IPS DF 19.7 (cell line): ENCODE measurements around the gene TMEM163.
"Not testable (repeated sequence)": the region's sequence is repeated elsewhere in the genome, so short reads cannot be mapped to it uniquely, and the experiment has no call there.

Experiments
- DNase-seq: peaks from one replicate; pipeline ENCODE4 v3.0.0-alpha.2; 2013; ENCODE audit warnings: low read depth, low spot score

Gene TMEM163

DNA sequence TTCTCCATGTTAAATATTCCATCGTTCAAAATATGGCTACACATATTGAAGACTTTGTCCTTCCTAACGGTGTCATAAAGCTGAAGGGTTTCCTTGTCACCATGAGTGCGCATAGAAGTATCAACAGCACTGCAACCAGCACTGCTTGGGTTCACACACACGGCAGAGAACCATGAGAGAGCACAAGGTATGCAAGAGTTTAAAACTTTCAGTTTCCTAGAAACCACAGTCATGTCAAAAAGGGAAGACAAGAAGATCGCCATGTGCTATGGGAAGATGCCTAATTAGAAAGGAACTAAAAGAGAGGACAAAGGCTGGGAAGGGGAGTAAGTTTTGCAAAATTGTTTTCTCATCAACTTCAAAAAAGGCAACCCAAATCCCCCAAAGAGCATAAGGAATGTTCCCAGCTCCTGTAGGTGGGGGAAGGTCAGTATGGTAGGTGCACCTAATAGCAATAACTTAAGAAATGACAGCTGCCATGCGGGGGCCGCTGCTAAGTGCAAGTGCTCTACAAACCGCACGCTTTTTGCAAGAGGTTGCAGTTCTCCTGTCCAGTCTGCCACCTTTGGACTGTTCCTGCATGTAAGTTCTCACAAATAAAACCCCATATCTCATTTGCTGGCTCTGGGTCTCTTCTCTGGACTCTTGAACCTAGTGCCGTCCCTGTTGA is 136.8 kb downstream of the TMEM163 start:
- no peak for DNase-seq

DNA sequence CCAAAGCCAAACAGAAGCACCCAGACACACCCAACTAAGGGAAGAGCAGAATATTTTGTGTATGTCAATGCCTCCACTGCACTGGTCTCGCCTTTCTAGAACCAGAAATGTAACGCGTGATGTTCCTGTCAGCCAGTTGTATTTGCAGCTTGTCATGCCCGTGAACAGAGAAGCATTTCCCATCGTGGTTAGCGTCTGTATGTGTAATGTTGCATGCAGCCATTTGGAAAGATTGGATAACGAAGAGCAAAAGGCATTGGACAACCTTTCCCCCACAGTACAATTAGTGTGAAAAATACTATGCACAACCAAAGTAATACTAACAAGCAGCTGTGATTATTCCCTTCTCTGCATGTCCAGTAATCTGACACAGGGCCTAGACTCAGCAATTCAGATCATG is 140.5 kb downstream of the TMEM163 start:
- no peak for DNase-seq

DNA sequence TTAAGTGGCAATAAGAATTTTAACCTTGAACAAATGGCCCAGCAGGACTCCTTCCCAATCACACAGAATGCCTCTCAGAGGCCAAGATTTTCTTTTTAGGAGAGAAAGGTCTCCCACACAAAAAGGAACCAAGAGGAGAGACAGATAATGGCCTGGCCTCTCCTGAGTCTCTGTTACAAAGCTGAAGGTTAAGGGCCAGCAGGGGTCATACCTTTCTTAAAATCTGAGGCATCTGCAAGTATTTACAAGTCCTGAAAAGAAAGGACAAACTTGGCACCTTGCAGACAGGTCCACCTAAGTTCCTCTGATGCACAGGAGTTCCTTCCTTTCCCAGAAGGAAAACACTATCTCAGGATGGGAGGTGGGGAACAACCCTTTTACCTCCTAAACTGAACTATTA is 142.3 kb downstream of the TMEM163 start:
- DNase-seq, result no peak

DNA sequence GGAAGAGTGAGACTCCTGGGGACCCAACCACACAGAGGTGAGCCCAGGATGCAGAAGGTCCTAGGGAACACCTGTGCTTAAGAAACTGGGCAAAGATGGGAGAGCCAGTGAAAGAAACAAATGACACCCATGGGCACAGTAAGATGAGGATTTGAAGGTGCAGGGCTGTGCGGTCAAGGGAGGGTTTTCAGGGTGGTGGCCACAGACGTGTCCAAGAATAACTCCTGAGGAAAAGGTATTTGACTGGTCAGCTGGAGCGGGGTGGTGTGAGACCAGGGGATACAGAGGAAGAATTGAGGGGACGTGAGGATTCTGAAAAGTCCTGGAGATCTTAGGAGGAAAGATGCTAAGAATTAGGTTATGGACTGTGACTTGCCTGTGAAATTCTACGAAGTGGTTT is 142.9 kb downstream of the TMEM163 start:
- no peak for DNase-seq

DNA sequence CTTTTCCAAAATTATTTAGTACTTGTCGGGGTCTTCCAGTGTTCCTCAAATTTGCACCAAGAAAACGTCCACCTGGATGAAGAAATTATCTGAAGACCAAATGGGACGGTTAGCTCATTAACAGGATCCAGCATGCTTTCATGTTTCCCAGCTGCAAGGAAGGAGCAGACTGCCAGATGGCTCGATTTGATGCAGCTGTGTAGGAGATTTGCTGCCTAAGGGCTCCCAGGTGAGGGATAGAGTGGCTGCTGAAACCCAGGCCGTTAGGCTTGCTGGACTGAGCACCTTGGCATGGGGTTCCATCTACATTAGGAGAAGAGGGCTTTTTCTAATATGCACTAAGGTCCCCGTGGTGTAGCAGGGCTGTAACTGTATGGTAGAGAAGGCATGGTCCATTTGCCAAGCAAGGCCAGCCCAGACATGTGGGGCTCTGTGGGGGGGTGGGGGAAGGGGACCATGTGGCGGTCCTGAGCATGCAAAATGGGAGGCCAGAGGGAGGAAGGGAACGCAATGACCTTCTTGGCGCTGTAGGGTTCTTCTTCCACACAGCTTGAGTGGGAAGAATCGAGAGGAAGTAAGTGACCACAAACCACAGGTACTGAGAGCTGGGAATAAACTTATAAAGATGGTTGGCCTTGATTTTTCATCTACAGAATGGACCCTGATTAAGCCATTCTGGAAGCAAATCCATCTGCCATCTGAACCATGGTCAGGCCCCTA is 144.0 kb downstream of the TMEM163 start:
- DNase-seq, result no peak

DNA sequence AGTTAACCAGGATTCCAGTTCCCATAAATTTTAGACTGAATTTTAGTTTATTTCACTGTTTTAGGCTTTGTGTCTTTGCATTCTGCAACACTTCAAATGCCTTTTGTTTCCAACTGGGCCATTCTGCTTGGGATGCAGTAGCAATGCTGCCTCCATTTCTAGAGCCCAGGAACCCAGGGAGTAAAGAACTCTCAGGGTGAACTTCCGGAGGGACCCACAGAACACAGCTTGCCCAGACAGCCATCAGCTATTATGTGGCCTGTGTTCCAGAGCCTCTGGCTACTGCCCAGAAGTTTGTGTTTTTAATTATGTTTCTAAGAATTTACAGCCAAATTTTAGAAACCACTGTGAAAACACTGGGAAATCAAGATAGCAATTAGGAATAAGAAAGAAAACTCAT is 145.1 kb downstream of the TMEM163 start:
- DNase-seq, result no peak

DNA sequence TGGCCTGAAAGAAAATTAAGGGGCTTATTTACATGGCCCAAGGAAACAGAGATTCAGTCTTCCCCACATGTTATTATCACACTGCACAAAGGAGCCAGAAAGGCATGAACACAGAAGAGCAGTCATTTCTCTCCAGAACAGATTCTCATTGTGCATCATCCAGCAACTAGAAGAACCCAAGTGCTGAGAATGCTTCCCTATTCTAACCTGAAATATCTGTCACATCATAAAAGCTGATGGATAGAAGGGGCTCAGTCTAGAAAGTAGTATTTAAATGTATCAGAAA is 145.8 kb downstream of the TMEM163 start:
- DNase-seq, result no peak

DNA sequence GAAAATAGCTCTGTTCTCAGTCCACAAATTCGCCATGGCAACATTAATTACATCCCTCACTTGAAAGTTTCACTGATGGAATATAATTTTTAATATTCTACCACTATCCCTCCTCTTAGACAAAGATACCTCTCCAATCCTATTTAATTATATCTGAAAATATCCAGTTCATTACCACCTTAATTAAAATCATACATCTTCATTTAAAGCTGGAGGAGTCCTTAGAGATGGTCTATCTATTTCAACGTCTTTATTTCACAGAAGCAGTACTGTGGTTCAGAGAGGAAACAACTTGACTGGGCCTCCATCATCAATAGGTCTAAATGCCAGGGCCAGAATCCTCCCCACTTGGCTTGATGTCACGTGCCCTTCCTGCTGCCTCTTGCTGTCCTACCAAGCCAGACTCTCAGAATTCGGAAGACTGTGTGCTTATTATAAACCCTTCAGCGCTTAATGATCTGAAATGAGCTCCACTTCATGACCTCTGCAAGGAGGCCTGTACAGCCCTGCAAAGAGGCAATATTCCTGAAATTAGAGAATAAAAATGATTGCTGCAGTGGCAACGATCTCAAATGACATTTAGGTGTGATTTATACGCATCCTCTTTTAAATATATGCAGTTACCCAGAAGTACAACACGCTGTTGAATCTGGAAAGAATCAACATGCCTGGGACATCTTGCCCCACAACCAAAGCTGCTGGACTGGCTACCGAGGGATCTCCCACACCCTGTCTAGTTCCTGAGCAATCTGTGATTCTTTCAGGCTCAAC is 146.3 kb downstream of the TMEM163 start:
- DNase-seq, result no peak

DNA sequence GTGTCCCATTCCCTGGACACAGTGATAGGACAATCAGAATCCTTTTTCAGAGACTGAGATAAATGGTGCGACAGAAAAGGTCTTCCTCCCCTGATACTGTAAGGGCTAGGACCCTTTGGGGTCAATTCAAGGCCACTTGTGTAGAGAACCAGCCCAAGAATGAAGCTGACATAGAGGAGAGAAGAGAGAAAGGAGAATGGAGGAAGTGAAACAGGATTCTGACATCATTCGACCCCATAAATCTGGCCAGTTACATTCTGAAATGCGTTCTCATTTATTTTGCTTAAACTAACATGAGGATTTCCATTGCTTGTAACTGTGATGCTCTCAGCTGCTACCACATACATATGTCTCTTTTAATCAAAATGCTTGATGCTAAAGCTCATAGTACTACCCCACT is 148.1 kb downstream of the TMEM163 start:
- no peak for DNase-seq

DNA sequence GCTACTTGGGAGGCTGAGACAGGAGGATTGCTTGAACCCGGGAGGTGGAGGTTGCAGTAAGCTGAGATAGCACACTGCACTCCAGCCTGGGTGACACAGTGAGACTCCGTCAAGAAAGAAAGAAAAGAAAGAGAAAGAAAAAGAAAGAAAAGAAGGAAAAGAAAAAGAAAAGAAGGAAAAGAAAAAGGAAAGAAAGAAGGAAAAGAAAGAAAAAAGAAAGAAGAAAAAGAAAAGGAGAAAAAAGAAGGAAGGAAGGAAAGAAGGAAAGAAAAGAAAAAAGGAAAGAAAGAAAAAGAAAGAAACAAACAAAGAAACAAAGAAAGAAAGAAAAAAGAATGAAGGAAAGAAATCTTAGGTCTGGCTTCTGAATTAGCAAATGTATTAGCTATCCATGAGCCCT is 150.4 kb downstream of the TMEM163 start:
- no peak for DNase-seq

DNA sequence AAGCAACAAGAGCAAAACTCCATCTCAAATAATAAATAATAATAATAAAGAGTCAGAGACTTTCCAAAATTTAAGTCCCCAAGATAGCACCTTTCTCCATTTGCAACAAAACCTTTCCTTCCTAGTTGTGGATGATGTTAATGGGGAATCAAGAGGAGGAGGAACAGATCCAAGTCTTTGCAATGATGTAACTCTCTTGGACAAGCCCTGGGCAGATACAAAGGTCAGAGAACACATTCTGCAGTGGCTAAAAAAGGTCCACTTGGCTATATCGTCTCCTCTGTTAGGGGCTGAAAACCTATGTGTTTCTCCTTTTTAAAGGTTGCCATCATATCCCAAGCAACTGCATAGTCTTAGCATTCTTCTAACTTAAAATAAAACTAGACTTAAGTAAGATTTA is 151.1 kb downstream of the TMEM163 start:
- no peak for DNase-seq

DNA sequence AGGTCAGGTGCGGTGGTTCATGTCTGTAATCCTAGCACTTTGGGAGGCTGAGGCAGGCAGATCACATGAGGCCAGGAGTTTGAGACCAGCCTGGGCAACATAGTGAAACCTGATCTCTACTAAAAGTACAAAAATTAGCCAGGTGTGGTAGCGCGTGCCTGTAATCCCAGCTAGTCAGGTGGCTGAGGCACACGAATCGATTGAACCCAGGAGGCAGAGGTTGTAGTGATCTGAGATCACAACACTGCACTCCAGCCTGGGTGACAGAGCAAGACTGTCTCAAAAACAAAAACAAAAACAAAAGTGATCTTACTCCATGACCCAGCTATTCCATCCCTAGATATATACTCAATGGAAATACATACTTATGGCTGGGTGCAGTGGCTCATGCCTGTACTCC is 153.8 kb downstream of the TMEM163 start:
- not testable (repeated sequence) for DNase-seq

DNA sequence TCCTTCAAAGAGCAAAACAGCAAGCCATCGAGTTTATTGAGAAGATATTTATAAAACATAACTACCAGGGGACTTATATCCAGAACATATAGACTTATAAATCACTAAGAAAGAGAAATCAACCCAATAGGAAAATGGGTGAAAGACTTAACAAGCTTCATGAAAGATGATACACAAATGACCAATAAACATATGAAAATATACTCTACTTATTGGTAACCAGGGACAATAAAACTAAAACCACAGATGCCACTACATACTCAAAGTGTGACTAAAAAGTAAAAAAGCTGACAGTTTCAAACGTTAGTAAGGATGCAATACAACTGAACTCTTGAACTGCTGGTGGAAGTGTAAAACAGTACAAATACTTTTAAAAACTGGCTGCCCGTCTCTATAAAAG is 154.3 kb downstream of the TMEM163 start:
- no peak for DNase-seq

DNA sequence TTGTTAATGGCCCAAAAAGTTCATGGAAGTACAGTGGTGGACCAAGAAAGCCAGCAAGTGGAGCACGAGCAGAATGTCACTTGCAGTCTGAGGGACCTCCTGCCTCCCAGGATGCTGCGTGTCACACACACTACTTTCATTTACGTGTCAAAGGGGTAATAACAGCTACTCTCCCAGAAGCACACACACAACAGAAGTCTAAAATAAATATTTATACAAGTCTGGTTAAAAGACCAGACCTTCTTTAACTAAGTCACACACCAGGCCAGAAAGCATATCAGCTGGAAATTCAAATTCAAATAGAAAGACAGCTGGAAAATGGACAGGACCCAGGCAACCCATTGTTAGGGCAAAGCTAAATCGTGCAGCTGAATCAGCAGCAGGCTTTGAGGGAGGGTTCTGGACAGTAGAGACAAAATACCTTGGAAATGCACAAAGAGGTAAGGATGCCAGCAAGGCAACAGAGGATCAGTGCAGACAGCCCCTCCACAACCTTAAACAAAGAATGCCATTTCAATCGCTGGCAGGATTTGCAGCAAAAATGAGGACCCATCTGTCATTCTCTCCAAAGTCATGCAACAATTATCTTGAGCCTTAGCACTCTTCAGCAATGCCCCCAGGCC is 160.5 kb downstream of the TMEM163 start:
- DNase-seq, result no peak

DNA sequence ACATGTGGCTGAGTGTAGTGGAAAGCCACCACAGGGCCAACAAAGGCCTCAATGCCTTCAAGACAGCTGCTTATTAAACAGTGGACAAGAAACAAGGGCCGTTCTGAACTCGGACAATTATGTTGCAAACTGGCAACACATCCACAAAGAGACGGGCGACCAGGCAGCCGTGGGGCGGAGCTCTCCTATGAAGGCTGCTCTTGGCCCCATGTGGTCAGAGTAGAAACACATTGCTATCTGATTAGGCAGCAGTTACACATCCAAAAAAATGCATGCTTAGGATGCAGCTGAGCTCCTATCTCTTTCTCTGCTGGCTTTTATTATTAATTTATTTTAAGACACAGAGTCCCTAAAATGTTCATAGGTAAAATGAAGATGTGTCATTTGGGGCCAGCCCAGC is 163.4 kb downstream of the TMEM163 start:
- DNase-seq, result no peak

DNA sequence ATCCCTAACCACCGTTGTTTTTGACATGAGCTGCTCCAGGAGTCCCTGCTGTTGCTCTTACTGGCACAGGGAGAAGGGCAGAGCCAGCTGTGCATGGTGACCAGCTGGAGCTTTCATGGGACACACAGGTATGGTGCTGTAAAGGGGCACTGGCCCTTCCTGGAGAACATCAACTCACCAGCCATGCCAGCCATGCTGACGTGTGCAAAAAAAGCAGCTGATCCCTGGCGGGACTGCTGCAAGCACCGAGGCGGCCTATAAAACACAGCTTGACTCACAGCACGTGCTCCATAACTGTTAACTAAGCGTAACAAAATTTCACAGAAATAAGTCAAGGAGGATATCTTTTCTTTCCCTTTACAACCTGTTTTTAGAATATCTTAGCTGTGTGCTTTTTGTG is 165.1 kb downstream of the TMEM163 start:
- no peak for DNase-seq

DNA sequence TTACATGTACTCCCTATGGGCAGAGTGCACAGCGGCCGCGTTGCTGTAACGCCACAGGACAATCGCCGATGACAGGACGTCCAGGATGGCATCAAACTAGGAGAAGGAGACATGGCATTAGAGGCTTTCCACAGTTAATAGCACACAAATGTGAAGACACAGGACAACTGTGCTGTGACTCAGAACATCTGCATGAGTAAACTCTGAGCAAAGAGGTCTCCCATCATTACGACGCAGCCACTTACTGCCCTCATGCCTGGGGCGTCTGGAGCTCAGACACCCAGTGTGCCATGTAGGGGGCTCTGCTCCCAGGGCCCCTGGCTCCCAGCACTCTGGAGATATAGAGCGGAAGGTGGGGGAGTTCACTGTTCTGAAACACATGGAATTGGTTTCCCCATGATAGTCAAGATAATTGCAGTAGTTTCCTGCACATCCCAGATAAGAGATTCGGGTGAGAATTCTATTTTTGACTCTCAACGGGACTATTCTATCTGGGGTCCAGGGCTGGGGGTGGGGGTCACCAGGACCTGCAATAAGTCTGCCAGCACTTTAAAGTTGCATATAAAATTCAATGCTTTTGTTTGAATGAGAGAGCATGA is 168.1 kb downstream of the TMEM163 start:
- DNase-seq, result no peak

DNA sequence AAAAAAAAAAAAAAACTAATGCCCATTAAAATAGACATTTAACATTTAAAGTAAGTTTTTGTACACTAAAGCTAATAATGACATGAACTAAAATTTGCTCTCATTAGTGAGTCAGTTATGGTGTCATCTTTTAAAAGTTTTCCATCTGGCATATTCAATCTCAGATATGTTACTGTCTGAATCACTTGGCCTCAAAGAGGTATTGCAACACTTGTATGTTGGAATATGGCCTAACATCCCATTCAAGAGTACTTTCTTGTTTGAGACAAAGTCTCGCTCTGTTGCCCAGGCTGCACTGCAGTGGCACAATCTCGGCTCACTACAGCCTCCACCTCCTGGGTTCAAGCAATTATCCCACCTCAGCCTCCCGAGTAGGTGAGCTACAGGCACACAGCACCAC is 169.7 kb downstream of the TMEM163 start:
- DNase-seq, result no peak

DNA sequence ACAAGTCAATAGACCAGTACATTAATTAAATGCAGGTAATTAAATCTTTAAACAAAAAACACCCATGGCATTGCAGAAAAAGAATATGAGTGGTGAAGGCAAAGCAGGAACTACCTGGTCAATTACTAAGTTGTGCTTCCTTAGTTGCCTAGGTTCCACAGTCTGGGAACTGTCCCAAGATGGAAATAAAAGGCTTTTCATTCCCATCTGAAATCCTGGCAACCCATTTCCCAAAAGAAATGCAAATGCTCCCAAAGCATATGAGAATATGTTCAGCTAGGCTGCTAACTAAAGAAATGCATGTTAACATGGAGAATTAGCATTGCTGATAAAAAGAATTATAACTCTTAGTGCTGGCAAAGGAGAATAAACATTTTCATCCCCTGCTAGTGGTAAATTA is 177.8 kb downstream of the TMEM163 start:
- no peak for DNase-seq

DNA sequence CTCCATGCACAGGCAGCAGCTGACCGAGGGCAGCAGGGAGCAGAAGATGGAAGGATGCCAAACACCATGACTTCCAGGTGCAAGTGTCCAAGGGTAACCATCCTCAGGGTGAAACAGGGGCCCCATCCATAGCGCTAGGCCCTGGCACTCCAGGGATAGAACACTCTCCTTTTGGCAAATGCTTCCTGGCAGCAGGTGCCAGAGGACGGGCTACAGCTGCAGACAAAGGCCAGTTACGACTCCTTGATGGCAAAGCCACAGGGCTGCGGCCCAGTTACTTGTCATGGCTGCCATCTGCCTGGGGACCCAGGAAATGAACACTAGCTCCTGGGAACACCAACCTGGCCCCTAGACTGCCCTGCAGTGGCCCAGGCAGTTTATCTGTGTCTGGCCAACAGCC is 178.8 kb downstream of the TMEM163 start:
- no peak for DNase-seq

DNA sequence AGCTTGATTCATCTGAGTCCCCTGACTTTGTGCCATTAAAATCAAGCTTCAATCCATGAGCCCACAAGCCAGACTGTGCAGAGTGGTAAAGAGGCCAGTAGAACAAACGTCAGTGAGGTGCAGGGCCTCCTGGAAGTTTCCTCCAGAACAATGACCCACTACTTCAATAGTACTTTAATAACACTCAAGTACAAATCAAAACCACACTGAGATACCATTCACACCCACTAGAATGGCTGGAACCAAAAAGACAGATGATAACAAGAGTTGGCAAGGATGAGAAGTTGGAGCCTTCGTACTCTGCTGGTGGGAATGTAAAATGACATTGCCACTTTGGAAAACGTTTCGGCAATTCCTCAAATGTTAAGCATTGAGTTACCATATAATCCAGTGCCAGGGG is 181.1 kb downstream of the TMEM163 start:
- no peak for DNase-seq

DNA sequence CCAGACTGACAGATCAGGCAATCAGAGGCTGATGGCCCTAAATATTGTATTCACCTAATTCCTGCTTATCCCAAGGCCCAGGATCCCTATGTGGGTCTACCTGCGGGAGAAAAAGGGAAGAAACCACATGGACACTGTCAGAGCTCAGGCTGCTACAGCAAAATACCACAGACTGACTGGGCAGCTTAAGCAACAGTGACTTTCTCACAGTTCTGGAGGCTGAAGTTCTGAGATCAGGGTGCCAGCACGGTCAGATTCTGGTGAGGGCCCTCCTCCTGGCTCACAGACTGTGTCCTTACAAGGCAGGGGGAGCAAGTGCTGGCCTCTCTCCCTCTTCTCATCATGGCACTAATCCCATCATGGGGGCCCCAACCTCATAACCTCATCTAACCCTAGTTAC is 181.7 kb downstream of the TMEM163 start:
- DNase-seq, result no peak
